KBM-7 (cell line): Measurements from ENCODE around the gene AGK.
A peak's percentile ranks its signal among the peaks of the same experiment; 100 is the strongest.

Experiments
- DNase-seq: peaks from one replicate; pipeline ENCODE4 v3.0.0-alpha.2; 2015
- in situ Hi-C: fragments of 300-500 bp; cut with MboI; formaldehyde crosslinking; loops from 2 replicates; pipeline ENCODE4 v1.14.3; 2020; ENCODE audit warnings: low sequenced_read_pairs, low pct_unique_long_range_greater_than_20kb, mixed read lengths

Gene AGK

GRCh38 chr7:141695803-141696289, 144.6 kb downstream of the AGK start:
- in situ Hi-C loops = no loop called here
- DNase-seq = no peak

DNA sequence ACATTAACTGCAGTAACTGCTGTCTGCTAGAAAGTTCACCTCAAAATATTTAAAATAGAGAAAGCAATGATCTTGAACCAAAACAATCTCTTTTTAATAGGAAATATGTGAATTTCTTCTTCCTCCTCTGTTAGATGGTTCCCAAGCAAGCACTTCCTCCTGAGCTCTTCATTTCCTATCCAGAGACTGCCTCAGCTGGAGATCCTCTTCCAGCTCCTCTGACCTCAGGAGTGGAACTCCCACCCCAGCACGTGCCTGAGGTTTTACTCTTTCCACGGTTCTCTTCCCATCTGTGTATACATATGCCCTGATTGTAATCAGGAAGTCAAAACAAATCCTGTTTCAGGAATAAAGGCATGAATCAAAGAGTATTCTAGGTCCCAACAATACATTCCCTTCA, 145.1 kb downstream of the AGK start:
- in situ Hi-C loops = no loop called here
- DNase-seq = no peak

GRCh38 chr7:141697211-141697871, 146.1 kb downstream of the AGK start:
- in situ Hi-C loops = no loop called here
- DNase-seq = no peak

DNA sequence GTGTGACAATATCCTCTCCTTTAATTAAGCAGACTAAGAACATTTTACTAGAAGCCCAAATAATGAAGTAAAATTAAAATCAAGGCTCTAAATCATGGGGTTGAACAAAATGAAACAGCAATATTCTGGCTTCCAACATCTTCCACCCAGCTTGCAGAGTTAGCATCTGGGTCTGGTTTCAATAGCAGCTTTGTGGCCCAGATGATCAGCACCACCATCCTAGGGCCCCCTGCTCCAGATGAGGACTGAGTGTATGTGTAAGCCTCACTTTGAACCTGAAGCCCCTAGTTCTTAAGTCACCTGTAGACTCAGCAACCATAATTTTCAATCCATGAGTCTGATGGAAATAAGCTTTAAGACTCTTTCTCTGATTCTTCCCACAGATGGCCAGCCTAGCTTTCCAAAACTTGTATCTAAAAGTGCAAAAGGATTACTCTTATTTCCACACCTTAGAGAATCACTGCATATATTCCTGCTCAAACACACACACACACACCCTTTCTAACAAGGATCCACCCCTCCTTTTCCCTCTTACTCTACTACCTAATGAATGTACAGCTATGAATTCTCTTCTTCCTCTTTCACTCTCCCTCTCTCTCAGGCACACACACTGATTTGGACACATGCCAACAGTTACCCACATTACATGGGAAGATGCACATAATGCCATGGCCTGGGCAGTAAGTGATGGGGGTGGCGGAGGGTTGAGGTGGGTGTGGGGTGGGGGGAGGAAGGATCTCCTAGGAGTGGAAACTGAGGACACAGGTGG, 147.2 kb downstream of the AGK start:
- peak; percentile 65 for DNase-seq
- in situ Hi-C loops = no loop called here

GRCh38 chr7:141699860-141700259, 148.7 kb downstream of the AGK start:
- in situ Hi-C loops = no loop called here
- no peak for DNase-seq

GRCh38 chr7:141700296-141700847, 149.2 kb downstream of the AGK start:
- no peak for DNase-seq

GRCh38 chr7:141700848-141701371, 149.7 kb downstream of the AGK start:
- in situ Hi-C loops = no loop called here
- no peak for DNase-seq

More at GRCh38 chr7:141700296-141700847, 149.2 kb downstream of the AGK start:
- in situ Hi-C loops = no loop called here

- peak; percentile 48 for DNase-seq
- in situ Hi-C loops = no loop called here
Measured at GRCh38 chr7:141701489-141702046, 150.4 kb downstream of the AGK start.

DNA sequence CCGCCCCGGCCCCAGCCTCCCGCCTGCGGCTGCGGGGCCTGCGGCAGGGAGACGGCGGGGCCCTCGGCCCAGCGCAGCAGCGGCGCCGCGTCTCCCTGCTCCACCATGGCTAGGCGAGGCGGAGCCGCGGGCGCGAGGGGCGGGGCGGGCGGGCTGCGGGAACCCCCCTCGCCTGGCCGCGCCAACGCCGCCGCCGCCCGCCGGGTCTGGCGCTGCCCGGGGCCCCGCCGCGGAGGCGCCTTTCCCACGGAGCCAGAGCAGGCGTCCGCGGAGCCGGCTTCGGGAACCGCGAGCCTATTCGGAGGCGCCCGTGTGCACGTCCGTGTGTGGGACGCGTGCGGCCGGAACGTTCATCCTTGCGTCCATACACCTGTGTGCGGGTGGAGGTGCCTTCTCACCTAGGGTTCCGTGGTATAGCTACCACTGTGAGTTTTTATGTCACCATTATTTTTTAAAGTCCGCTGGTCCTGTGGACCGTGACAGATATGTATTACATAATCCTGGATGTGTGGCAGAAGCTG, 150.9 kb downstream of the AGK start, which contains the start of gene DENND11:
TSS of gene DENND11 (minus strand) at position 120 of the 521 bp plus-strand sequence. CDS start at position 107, 13 bp downstream.
- in situ Hi-C loops = no loop called here
- peak; percentile 42 for DNase-seq

DNA sequence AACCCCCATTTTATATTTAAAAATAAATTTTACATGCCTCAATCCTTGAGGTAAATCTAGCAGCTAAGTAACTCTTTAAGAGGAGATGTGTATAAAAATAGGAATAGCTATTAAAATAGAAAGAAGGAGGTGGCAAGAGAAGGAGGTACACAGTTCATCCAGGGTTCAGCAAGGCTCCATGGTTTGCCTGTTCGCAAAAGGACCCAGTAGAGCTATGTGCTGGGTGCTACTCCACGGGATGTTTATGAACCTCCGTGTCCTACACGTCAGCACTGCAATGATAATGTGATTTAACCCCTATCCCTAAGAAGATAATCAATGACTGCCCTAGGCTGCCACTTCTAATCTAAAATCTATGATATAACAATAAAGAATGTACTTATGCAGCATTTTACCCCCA, 151.7 kb downstream of the AGK start:
- in situ Hi-C loops = no loop called here

GRCh38 chr7:141704112-141704511, 152.9 kb downstream of the AGK start:
- in situ Hi-C loops = no loop called here
- no peak for DNase-seq

More for the DNA sequence above, 151.7 kb downstream of the AGK start:
- no peak for DNase-seq

GRCh38 chr7:141704741-141705140, 153.5 kb downstream of the AGK start:
- no peak for DNase-seq
- in situ Hi-C loops = no loop called here
